ENCODE measurements around the gene KLRF1. TPM values are rescaled to one million over a fixed set of nuclear protein-coding genes. Genes with fewer than 3 reads are reported as not detected.
A peak's percentile ranks its signal among the peaks of the same experiment; 100 is the strongest.

The KLRF1 gene
- total RNA-seq, 3 donors from 2014 or later (not counting 1 experiment from before 2014, with no cell fraction given) = 364 to 424 (median 392) TPM

DNA sequence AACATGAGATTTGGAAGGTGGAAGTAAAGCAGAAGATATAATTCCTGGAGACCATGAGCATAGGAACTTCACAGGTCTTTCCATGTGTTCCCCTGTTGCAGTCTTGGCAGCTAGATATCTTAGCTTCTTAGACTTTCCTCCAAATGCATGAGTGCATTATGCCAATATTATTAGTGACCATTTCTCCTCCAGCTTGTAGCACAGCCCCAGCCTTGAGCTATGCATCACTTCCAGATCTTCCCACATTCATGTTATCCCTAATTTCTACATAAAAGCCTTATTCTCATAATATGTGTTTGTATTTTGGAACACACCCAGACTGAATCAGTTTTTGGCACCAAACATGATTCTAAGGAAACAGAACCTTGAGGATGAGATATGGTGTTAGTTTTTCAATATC is 30.9 kb downstream of the KLRF1 start:
- Histone ChIP-seq H3K27me3 (ENCODE audit: control insufficient read depth, insufficient read depth, low read length) (no peaks in the 10 kb centered on the region), H3K27ac (ENCODE audit: low read length) (no peak overlapping the region), H3K9me3 (ENCODE audit: control insufficient read depth, insufficient read depth, low read length) (peaks cover 2% of the 10 kb centered on the region), H3K4me1 (ENCODE audit: control insufficient read depth, insufficient read depth, low read length) (peaks cover 6% of the 10 kb centered on the region), H3K36me3 (ENCODE audit: control insufficient read depth, insufficient read depth, low read length) (peaks cover 62% of the 10 kb centered on the region), H3K4me3 (ENCODE audit: low read length) (no peak overlapping the region)
- Mint-ChIP-seq H3K36me3 (peaks cover 48% of the 10 kb centered on the region), H3K9me3 (peaks cover under 1 to 1% of the 10 kb centered on the region in 2 donors), H3K27me3 (ENCODE audit: low read depth in 2 of 2) (no peaks in the 10 kb centered on the region), H3K4me1 (peaks cover 73 to 83% of the 10 kb centered on the region in 2 donors), H3K4me3 (no peak overlapping the region), H3K27ac (peak overlapping the region; percentile 48 to 92)
- TF ChIP-seq, protein P1, sequence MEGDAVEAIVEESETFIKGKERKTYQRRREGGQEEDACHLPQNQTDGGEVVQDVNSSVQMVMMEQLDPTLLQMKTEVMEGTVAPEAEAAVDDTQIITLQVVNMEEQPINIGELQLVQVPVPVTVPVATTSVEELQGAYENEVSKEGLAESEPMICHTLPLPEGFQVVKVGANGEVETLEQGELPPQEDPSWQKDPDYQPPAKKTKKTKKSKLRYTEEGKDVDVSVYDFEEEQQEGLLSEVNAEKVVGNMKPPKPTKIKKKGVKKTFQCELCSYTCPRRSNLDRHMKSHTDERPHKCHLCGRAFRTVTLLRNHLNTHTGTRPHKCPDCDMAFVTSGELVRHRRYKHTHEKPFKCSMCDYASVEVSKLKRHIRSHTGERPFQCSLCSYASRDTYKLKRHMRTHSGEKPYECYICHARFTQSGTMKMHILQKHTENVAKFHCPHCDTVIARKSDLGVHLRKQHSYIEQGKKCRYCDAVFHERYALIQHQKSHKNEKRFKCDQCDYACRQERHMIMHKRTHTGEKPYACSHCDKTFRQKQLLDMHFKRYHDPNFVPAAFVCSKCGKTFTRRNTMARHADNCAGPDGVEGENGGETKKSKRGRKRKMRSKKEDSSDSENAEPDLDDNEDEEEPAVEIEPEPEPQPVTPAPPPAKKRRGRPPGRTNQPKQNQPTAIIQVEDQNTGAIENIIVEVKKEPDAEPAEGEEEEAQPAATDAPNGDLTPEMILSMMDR (IDR thresholded peaks at IDR 0.05) = no peak
- intact Hi-C loops (cut with micrococcal nuclease) = no loop called here
- no peak for DNase-seq
- ATAC-seq = no peak

DNA sequence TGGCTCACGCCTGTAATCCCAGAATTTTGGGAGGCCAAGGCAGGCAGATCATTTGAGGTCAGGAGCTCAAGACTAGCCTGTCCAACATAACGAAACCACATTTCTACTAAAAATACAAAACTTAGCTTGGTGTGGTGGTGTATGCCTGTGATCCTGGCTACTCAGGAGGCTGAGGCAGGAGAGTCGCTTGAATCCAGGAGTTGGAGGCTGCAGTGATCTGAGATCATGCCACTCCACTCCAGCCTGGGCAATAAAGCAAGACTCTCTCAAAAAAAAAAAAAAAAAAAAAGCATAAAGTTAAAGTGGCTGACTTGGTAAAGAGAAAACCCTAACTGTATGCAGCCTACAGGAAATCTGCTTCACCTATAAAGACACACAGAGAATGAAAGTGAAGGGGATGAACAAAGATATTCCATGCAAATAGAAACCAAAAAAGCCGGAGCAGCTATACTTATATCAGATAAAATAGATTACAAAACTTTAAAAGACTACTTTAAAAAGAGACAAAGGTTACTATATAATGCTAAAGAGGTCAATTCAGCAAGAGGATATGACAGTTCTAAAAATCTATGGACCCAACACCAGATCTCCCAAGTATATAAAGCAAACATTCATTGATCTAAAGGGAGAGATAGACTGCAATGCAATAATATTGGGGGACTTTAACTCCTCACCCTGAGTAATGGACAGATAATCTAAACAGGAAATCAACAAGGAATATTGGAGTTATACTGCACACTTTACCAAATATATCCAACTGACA is 37.8 kb downstream of the KLRF1 start:
- TF ChIP-seq, protein P1 (IDR thresholded peaks at IDR 0.05) = no peak
- Mint-ChIP-seq H3K27ac (peak overlapping the region; percentile 98 to 100), H3K36me3 (peaks cover 36% of the 10 kb centered on the region), H3K9me3 (peaks cover 5 to 8% of the 10 kb centered on the region in 2 donors), H3K4me1 (peaks cover 59 to 68% of the 10 kb centered on the region in 2 donors), H3K27me3 (ENCODE audit: low read depth in 2 of 2) (no peaks in the 10 kb centered on the region), H3K4me3 (peak overlapping the region; percentile 99)
- peak in 2 of 3 donors; percentile 13 to 23 for ATAC-seq
- Histone ChIP-seq H3K27ac (ENCODE audit: low read length) (peak overlapping the region; percentile 72), H3K36me3 (ENCODE audit: control insufficient read depth, insufficient read depth, low read length) (peaks cover 13% of the 10 kb centered on the region), H3K4me3 (ENCODE audit: low read length) (peak overlapping the region; percentile 99), H3K4me1 (ENCODE audit: control insufficient read depth, insufficient read depth, low read length) (peaks cover 12% of the 10 kb centered on the region), H3K9me3 (ENCODE audit: control insufficient read depth, insufficient read depth, low read length) (peaks cover 3% of the 10 kb centered on the region), H3K27me3 (ENCODE audit: control insufficient read depth, insufficient read depth, low read length) (no peaks in the 10 kb centered on the region)
- intact Hi-C loops (cut with micrococcal nuclease) = loop anchor here (5.0 to 10.0 kb wide), 4 partner anchors 42 to 527 kb away; partner anchors contain the start of genes KLRD1 and KLRK1
- DNase-seq = peak in 1 of 2 donors; percentile 50
- WGBS (ENCODE audit: insufficient coverage) = 79% methylated on average over 2 of the region's 4 CpGs

DNA sequence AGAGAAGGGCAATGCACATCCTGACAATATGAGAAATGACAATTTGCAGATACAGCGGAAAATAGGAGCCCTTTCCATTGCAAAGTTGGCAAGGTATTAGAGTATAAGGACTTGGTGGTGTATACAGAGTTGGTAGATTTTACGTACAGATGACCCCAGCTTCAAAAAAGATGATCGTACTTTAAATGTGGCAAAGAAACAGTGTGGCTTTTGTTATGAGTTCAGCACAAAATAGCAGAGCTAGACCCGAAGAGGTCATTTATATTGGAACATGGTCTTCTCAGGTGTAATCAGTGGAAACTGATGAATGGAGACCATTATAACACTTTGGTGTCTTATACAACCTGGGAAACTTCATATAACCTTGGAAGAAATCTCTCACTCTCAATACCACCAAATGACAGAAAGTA is 39.6 kb downstream of the KLRF1 start:
- Histone ChIP-seq H3K4me1 (ENCODE audit: control insufficient read depth, insufficient read depth, low read length) (peaks cover 16% of the 10 kb centered on the region), H3K36me3 (ENCODE audit: control insufficient read depth, insufficient read depth, low read length) (peaks cover 6% of the 10 kb centered on the region), H3K27me3 (ENCODE audit: control insufficient read depth, insufficient read depth, low read length) (no peaks in the 10 kb centered on the region), H3K27ac (ENCODE audit: low read length) (peak overlapping the region; percentile 72), H3K4me3 (ENCODE audit: low read length) (peak overlapping the region; percentile 99), H3K9me3 (ENCODE audit: control insufficient read depth, insufficient read depth, low read length) (peaks cover 3% of the 10 kb centered on the region)
- Mint-ChIP-seq H3K4me1 (peaks cover 61 to 63% of the 10 kb centered on the region in 2 donors), H3K27ac (peak overlapping the region; percentile 98 to 100), H3K4me3 (peak overlapping the region; percentile 99), H3K36me3 (peaks cover 30% of the 10 kb centered on the region), H3K27me3 (ENCODE audit: low read depth in 2 of 2) (no peaks in the 10 kb centered on the region), H3K9me3 (peaks cover 5 to 8% of the 10 kb centered on the region in 2 donors)
- TF ChIP-seq, protein P1 (IDR thresholded peaks at IDR 0.05) = no peak
- 0% methylated on average over 4 of the region's 4 CpGs for WGBS (ENCODE audit: insufficient coverage)
- DNase-seq = peak in 1 of 2 donors; percentile 28
- ATAC-seq = no peak
- intact Hi-C loops (cut with micrococcal nuclease) = loop anchor here (5.0 to 10.0 kb wide), 4 partner anchors 40 to 525 kb away; partner anchors contain the start of genes KLRD1 and KLRK1

Data from natural killer cell (primary cell).